ENCODE results near the gene RNF113B. TPM values are rescaled to one million over a fixed set of nuclear protein-coding genes. Genes with fewer than 3 reads are reported as not detected.

Gene RNF113B
- total and polyA plus RNA-seq, 10 donors, result not detected

GRCh38 chr13:98220271-98220791 lies 43.3 kb upstream of the RNF113B start:
- Histone ChIP-seq H3K4me1 (peaks cover 0 to 49% (median 14%) of the 10 kb centered on the region in 6 donors), H3K27me3 (replicated peaks in 1 of 7) (no peaks in the 10 kb centered on the region), H3K9me3 (no peaks in the 10 kb centered on the region), H3K36me3 (no peaks in the 10 kb centered on the region), H3K4me3 (no peak overlapping the region), H3K27ac (no peak overlapping the region)
- WGBS, 5 donors, result 69 to 87% (median 78%) methylated on average over 4 of the region's 4 CpGs
- intact Hi-C loops (cut with DNase I; ENCODE audit: low total_unique reads), result no loop called here
- TF ChIP-seq CTCF (IDR thresholded peaks at IDR 0.05 in 8 of 11, conservative IDR thresholded peaks at IDR 0.05 in 3 of 11) (no peak), POLR2A (IDR thresholded peaks at IDR 0.05) (no peak), POLR2AphosphoS5 (IDR thresholded peaks at IDR 0.05) (no peak)
- no peak for DNase-seq

GRCh38 chr13:98219685-98220084 lies 42.6 kb upstream of the RNF113B start:
- no peak overlapping the region for H3K27ac ChIP-seq
- H3K4me1 ChIP-seq, result peaks cover 0 to 50% (median 14%) of the 10 kb centered on the region in 6 donors
- intact Hi-C loops (cut with DNase I; ENCODE audit: low total_unique reads), result no loop called here
- H3K36me3 ChIP-seq, result no peaks in the 10 kb centered on the region
- no peak overlapping the region for H3K4me3 ChIP-seq
- TF ChIP-seq CTCF (IDR thresholded peaks at IDR 0.05 in 8 of 11, conservative IDR thresholded peaks at IDR 0.05 in 3 of 11) (no peak), POLR2A (IDR thresholded peaks at IDR 0.05) (no peak), POLR2AphosphoS5 (IDR thresholded peaks at IDR 0.05) (no peak)
- no peak for DNase-seq
- no peaks in the 10 kb centered on the region for H3K9me3 ChIP-seq
- H3K27me3 ChIP-seq (replicated peaks in 1 of 7), result no peaks in the 10 kb centered on the region
- WGBS, 5 donors, result 90 to 98% (median 92%) methylated on average over 6 of the region's 6 CpGs

- no peaks in the 10 kb centered on the region for H3K27me3 ChIP-seq (replicated peaks in 1 of 7)
- TF ChIP-seq CTCF (IDR thresholded peaks at IDR 0.05 in 8 of 11, conservative IDR thresholded peaks at IDR 0.05 in 3 of 11) (no peak), POLR2A (IDR thresholded peaks at IDR 0.05) (no peak), POLR2AphosphoS5 (IDR thresholded peaks at IDR 0.05) (no peak)
- DNase-seq, result no peak
- WGBS, 5 donors, result 93 to 97% (median 94%) methylated on average over 12 of the region's 12 CpGs
- H3K36me3 ChIP-seq, result peaks cover 0 to 9% (median 0%) of the 10 kb centered on the region in 6 donors
- H3K4me3 ChIP-seq, result no peak overlapping the region
- no peak overlapping the region for H3K27ac ChIP-seq
- intact Hi-C loops (cut with DNase I; ENCODE audit: low total_unique reads), result no loop called here
- H3K9me3 ChIP-seq, result no peaks in the 10 kb centered on the region
- H3K4me1 ChIP-seq, result peaks cover 0 to 51% (median 19%) of the 10 kb centered on the region in 6 donors
These were observed 40.5 kb upstream of the RNF113B start for GRCh38 chr13:98217597-98217996.

- Histone ChIP-seq H3K27ac (no peak overlapping the region), H3K4me1 (peaks cover 0 to 43% (median 16%) of the 10 kb centered on the region in 6 donors), H3K27me3 (replicated peaks in 1 of 7) (no peaks in the 10 kb centered on the region), H3K9me3 (no peaks in the 10 kb centered on the region), H3K36me3 (peaks cover 0 to 9% (median 0%) of the 10 kb centered on the region in 6 donors), H3K4me3 (no peak overlapping the region)
- 62 to 74% (median 70%) methylated on average over 6 to 7 of the region's 7 CpGs for WGBS, 5 donors
- no peak for DNase-seq
- no peak for TF ChIP-seq POLR2A (IDR thresholded peaks at IDR 0.05)
- TF ChIP-seq POLR2AphosphoS5 (IDR thresholded peaks at IDR 0.05), result no peak
- TF ChIP-seq CTCF (IDR thresholded peaks at IDR 0.05 in 8 of 11, conservative IDR thresholded peaks at IDR 0.05 in 3 of 11), result no peak
- intact Hi-C loops (cut with DNase I; ENCODE audit: low total_unique reads), result no loop called here
These were observed 39.7 kb upstream of the RNF113B start for GRCh38 chr13:98216711-98217285.

All from spleen (tissue), 11 donors.